ENCODE data around the gene RPRM. TPM values are rescaled to one million over a fixed set of nuclear protein-coding genes. Genes with fewer than 3 reads are reported as not detected.
"Not testable (repeated sequence)": the region's sequence is repeated elsewhere in the genome, so short reads cannot be mapped to it uniquely, and the experiment has no call there.

Gene RPRM
- total RNA-seq (2014; rRNA removed; shearing (Covaris generic)) = not detected in 2 replicates

DNA sequence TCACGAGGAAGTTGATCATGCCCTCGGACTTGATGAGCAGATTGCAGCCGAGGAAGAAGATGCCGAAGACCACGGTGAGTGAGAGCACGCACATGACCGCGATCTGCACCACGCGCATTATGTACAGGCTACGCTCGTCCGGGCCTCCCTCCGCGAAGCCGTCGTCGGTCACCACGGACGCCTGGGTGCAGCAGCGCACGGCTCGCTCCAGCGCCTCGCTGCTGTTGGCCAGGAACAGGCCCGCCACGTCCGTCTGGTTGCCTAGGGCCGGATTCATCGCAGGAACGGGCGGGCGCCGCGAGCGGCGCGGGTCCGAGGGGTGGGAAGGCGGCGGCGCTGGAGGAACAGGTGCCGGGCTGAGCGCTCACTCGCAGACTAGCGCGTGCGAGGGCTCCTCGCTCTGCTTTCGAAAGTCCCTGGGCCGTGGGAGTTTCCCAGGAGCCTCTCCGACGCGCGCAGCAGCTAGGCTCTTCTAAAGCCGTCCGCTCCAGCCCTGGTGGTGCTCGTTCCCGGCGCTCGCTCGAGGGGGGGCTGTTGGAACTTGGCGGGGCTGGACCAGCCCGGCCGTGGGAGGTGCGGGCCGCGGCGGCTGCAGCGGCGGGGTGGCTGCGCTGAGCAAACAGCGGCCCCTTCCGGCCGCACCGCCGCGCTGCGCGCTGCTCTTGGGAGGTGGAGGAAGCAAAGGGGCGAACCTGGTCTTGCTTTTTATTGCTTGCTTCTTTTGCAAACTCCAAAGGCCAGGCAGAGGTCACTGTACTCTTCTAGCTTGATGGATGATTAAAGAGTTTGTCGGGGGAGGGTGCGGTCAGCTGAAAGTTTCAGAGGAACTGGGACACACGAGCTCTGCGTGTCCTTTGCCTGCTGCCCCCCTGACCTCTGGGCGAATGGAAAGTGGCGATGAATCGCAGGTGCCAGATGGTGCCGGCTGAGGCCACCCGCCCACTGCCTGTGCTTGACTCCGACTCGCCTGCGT lies at the start of gene RPRM:
Gene RPRM, minus strand, starts transcription at position 474 of the 973 bp plus-strand sequence. Its CDS starts 197 bp downstream, at position 277.
- DNase-seq = peak; percentile 22 to 47
- H3K4me3 ChIP-seq = no peak within 1 kb of the TSS
- H3K9me3 ChIP-seq (replicated peaks) = no peaks in the 10 kb centered on the region

DNA sequence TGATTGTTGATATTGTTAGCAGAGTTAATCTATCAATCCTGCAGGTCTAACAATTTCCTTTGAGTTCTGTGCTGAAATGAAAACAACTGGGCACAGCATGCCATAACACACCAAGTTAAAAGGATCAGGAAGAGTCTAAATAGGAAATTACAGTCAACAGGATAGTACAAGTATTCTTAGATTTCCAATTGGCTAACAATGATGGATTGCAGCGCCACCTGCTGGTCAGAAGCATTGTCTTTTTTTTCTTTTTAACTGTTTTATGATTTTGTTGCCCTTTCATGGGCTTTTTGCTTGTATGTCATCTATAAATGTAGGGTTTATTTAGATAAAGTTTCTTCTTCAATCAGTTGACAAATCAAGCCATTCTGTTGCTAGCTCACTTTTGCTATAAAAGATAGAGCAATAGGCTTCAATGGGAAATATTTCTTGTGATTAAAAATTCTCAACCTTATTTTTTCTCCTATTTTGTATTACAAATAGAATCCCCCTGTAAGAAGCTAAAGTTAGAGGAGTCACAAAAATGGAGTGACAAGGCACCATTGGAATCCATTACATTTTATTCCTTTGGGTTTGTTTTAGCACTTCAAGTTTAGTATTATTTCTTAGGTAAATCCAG lies 40.8 kb upstream of the RPRM start:
- no peak overlapping the region for H3K4me3 ChIP-seq
- H3K4me1 ChIP-seq = no peaks in the 10 kb centered on the region
- H3K36me3 ChIP-seq = no peaks in the 10 kb centered on the region
- H3K27me3 ChIP-seq = no peaks in the 10 kb centered on the region
- H3K9me3 ChIP-seq (replicated peaks) = no peaks in the 10 kb centered on the region
- no peak overlapping the region for H3K27ac ChIP-seq
- DNase-seq = peak; percentile 30 to 77

More for the DNA sequence above, at the start of gene RPRM:
- no peaks in the 10 kb centered on the region for H3K4me1 ChIP-seq
- H3K36me3 ChIP-seq = no peaks in the 10 kb centered on the region
- H3K27ac ChIP-seq = no peak within 1 kb of the TSS
- no peaks in the 10 kb centered on the region for H3K27me3 ChIP-seq

DNA sequence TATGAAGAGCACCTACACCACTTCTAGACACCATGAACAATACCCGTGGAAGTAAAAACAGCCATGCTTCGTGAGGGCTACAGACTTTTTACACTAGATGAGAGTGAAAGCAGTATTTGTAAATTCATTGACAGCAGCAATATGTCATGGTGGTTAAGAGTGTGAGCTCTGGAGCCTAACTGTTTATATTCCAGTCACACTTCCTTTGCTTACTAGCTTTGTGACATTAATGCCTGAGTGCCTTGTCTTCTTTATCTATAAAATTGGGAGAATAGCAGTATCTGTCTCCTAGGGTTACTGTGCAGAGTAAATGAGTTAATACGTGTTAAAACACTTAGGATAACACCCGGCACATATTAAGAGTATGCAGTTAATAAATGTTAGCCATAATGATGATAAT lies 33.8 kb upstream of the RPRM start:
- no peak overlapping the region for H3K27ac ChIP-seq
- H3K9me3 ChIP-seq (replicated peaks) = no peaks in the 10 kb centered on the region
- no peaks in the 10 kb centered on the region for H3K36me3 ChIP-seq
- H3K4me1 ChIP-seq = no peaks in the 10 kb centered on the region
- H3K27me3 ChIP-seq = no peaks in the 10 kb centered on the region
- DNase-seq = no peak
- no peak overlapping the region for H3K4me3 ChIP-seq

DNA sequence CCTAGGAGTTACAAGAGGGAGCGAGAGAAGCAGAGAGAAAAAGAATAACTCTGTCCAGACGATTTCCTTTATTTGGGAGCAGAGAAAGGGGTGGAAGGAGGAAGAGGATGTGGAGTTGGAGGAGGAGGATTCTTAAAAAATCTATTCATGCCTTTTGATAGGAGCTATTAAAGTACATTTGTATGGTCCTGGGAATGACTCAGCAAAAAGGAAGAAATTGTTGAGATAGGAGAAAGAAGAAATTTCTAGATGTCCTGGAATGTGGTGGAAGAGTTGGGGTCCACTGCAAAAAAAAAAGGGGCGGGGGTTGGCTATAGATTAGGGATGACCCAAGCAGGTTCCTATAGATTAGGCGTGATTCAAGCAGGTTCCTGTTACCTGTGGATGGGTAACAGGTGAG lies 32.4 kb upstream of the RPRM start:
- no peak overlapping the region for H3K4me3 ChIP-seq
- H3K4me1 ChIP-seq = no peaks in the 10 kb centered on the region
- no peaks in the 10 kb centered on the region for H3K9me3 ChIP-seq (replicated peaks)
- no peak for DNase-seq
- H3K36me3 ChIP-seq = no peaks in the 10 kb centered on the region
- no peaks in the 10 kb centered on the region for H3K27me3 ChIP-seq
- no peak overlapping the region for H3K27ac ChIP-seq

DNA sequence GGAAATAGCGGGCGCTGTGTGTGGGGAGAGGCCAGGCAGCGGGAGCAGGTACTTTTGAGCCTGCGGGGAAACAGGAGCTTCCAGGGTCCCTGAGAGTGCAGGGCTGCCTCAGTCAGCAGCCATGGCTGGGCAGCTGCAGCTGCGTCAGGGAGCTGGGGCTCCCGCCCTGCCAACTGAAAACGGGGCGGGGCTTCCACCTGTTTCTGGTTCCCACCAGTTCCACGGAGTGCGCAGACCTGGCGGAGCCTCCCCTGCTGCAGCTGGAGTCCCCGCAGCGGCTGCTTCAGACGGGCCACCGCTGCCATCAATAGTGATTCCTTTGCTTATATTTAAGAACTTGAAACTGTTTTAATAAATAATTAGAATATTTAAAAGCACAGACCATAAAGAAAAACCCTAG lies 30.6 kb upstream of the RPRM start:
- Histone ChIP-seq H3K9me3 (replicated peaks) (no peaks in the 10 kb centered on the region), H3K4me3 (no peak overlapping the region), H3K36me3 (no peaks in the 10 kb centered on the region), H3K27ac (no peak overlapping the region), H3K27me3 (no peaks in the 10 kb centered on the region), H3K4me1 (no peaks in the 10 kb centered on the region)
- DNase-seq = peak; percentile 43 to 48

DNA sequence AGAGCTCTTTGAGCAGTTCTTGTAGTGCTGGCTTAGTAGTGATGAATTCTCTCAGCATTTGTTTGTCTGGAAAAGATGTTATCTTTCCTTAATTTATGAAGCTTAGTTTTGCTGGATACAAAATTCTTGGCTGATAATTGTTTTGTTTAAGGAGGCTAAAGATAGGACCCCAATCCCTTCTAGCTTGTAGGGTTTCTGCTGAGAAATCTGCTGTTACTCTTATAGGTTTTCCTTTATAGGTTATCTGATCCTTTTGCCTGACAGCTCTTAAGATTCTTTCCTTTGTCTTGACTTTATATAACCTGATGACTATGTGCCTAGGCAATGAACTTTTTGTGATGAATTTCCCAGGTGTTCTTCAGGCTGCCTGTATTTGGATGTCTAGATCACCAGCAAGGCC lies 27.9 kb upstream of the RPRM start:
- not testable (repeated sequence) for H3K4me3 ChIP-seq; H3K9me3 ChIP-seq (replicated peaks); H3K27me3 ChIP-seq; H3K4me1 ChIP-seq; DNase-seq; H3K27ac ChIP-seq; H3K36me3 ChIP-seq

DNA sequence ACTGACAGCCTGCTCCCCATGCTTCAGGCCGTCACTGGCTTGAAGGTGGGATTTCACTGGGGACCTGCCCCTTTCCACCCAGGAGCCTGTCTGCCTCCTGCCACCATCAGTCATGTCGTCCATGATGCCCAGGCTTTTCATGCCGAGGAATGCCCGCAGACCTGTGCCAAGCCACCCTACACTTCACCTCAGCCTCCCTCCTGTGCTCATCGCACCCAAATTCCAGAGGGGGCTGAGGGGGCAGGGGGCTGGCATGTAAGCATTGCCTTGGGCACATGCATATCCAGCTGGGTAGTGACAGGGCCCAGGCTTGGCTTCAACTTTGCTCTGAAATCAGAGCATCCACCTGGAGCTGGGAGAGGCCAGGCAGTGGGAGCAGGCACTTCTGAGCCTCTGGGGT lies 20.9 kb upstream of the RPRM start:
- Histone ChIP-seq H3K9me3 (replicated peaks) (no peaks in the 10 kb centered on the region), H3K4me1 (no peaks in the 10 kb centered on the region), H3K27ac (no peak overlapping the region), H3K36me3 (no peaks in the 10 kb centered on the region), H3K4me3 (no peak overlapping the region), H3K27me3 (no peaks in the 10 kb centered on the region)
- DNase-seq = no peak

DNA sequence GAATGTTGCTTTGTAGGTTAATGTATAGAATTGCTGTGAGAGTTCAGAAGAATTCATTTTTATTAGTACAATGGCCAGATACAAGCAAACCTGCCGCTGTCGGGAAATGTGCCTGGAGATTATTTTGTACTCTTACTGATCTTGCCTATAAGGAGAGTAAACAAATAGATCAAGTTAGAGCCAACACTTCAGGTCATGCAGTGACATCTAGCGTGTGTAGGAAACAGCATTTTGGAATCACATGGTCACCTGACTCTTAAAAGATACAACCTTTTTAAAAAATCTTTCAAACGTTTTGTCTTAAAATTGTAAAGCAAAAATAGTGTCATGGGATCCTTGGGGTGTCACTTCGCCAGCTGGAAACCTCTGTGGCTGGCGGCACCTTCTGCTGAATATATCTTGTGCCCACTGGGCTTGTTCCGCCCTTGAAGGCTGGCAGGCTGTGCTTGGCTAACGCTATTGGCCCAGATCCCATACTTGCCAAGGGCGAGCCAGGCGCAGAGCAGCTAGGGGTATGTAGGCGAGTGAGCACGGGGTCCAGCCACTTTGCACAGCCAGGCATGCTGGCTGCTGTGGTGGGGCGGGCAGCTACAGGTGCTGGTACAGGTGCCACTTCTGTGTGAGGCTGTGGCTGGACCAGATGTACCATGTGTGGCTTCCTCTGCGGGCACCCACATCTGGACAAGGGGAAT lies 19.5 kb upstream of the RPRM start:
- Histone ChIP-seq H3K4me1 (no peaks in the 10 kb centered on the region), H3K36me3 (no peaks in the 10 kb centered on the region), H3K9me3 (replicated peaks) (no peaks in the 10 kb centered on the region), H3K27me3 (no peaks in the 10 kb centered on the region), H3K4me3 (no peak overlapping the region), H3K27ac (no peak overlapping the region)
- DNase-seq = no peak

DNA sequence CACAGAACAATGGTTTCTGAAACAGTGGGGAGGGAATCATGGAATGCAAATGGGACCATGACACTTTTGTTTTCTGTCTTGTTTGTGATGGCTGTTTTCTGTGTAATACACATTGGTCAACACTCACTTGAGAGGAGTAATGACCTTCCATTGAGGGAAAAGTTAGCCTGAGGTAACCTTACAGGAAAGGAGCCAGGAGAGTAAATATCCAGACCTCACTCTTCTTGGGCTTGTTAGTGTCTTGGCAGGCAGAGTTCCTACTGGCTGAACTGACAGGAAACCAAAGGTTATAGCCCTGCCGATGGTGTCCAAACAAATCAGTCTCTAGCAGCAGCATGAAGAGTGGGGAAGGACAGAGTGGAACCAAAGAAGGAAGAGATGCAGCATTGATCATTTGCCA lies 17.2 kb upstream of the RPRM start:
- Histone ChIP-seq H3K27me3 (no peaks in the 10 kb centered on the region), H3K36me3 (no peaks in the 10 kb centered on the region), H3K27ac (no peak overlapping the region), H3K9me3 (replicated peaks) (no peaks in the 10 kb centered on the region), H3K4me3 (no peak overlapping the region), H3K4me1 (no peaks in the 10 kb centered on the region)
- DNase-seq = no peak

DNA sequence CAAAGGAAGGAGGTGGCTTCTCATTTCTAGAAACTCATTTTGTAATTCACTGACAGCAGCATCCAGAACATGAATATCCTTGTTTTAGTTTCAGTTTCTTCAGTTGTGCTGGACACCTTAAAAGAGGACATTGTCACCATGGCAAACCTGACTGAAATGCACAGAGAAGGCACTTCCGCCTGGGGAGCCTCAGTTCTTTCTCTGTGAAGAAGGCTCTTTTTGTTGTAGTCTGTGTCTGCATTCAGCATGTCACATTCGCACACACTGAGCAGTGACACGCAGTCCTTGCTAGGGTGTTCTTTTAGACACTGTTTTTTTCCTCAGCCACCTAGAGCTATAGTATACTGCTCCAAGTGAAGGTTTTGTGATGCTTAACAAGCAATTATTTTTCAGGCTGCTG lies 9.5 kb upstream of the RPRM start:
- no peaks in the 10 kb centered on the region for H3K9me3 ChIP-seq (replicated peaks)
- H3K4me3 ChIP-seq = no peak overlapping the region
- no peaks in the 10 kb centered on the region for H3K27me3 ChIP-seq
- H3K27ac ChIP-seq = no peak overlapping the region
- no peaks in the 10 kb centered on the region for H3K4me1 ChIP-seq
- DNase-seq = no peak
- no peaks in the 10 kb centered on the region for H3K36me3 ChIP-seq

DNA sequence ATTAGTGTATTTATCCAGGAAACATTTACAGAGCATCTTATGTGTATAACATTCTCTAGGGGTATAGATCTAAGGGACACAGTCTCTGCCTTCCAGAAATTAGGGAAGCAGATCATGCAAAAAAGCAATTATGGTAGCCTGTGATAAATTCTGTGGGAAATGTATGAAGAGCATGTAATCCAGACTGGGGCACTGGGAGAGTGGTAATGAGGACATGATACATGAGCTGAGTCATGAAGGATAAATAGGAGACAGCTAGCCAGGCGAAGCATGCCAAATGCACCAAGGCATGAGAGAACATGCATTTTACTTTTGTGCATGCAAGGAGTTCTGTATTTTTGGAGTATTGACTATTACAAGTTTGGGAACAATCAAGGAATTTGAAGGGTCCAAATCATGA lies 8.9 kb upstream of the RPRM start:
- no peaks in the 10 kb centered on the region for H3K4me1 ChIP-seq
- no peak overlapping the region for H3K4me3 ChIP-seq
- no peak for DNase-seq
- H3K27ac ChIP-seq = no peak overlapping the region
- no peaks in the 10 kb centered on the region for H3K9me3 ChIP-seq (replicated peaks)
- no peaks in the 10 kb centered on the region for H3K27me3 ChIP-seq
- H3K36me3 ChIP-seq = no peaks in the 10 kb centered on the region

DNA sequence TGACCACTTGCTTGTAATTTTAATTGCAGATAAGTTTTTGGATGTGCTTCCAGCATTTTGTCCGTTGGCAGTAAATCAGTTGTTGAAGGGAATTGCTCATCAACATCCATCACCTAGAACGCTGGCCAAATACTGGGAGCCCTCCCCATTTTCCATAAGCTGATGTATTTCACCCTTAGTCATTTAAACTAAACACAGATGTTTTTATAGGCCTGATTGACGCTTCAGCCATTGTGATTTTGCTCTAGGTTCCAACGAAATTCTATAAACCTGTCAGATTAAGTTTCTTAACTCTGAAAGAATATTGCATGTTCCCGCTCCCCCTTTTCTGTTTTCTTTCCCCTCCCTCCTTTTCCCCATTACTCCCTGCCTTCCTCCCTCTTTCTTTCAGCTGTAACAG lies 1.0 kb upstream of the RPRM start:
- no peak overlapping the region for H3K4me3 ChIP-seq
- no peaks in the 10 kb centered on the region for H3K36me3 ChIP-seq
- no peaks in the 10 kb centered on the region for H3K4me1 ChIP-seq
- no peak overlapping the region for H3K27ac ChIP-seq
- no peaks in the 10 kb centered on the region for H3K27me3 ChIP-seq
- DNase-seq = no peak
- no peaks in the 10 kb centered on the region for H3K9me3 ChIP-seq (replicated peaks)

DNA sequence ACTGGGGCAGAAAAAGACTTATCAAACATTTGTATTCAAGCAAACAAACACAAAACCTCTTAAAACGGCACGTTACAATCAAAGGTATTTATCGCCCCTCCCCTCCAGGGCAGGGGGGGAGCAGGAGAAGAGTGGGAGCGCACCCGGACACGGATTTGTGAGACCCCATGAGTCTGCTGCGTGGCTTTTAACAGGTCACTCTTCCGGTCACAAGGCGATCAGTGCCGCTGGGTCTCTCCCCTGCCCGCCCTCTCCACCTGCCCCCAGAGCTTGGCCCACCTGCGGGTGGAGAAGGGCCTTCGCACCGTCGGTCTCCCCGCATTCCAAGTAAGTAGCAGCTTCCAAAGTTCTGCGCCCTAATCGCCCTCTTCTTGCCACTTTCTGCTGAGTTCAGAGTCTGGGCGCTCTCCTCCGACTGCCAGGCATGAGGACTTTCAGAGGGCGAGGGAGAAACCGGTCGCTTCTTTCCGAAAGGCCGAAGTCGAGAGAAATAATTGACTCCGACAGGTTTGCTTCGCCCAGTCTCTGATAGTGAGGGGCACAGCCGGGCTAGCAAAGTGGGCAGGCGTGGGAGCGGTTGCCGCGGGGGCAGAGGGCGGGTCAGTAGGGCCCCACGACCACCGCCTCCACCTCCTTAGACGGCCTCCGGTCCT lies 800 bp downstream of the RPRM start:
- no peak for DNase-seq
- Histone ChIP-seq H3K27me3 (no peaks in the 10 kb centered on the region), H3K9me3 (replicated peaks) (no peaks in the 10 kb centered on the region), H3K36me3 (no peaks in the 10 kb centered on the region), H3K4me3 (no peak overlapping the region), H3K27ac (no peak overlapping the region), H3K4me1 (no peaks in the 10 kb centered on the region)

DNA sequence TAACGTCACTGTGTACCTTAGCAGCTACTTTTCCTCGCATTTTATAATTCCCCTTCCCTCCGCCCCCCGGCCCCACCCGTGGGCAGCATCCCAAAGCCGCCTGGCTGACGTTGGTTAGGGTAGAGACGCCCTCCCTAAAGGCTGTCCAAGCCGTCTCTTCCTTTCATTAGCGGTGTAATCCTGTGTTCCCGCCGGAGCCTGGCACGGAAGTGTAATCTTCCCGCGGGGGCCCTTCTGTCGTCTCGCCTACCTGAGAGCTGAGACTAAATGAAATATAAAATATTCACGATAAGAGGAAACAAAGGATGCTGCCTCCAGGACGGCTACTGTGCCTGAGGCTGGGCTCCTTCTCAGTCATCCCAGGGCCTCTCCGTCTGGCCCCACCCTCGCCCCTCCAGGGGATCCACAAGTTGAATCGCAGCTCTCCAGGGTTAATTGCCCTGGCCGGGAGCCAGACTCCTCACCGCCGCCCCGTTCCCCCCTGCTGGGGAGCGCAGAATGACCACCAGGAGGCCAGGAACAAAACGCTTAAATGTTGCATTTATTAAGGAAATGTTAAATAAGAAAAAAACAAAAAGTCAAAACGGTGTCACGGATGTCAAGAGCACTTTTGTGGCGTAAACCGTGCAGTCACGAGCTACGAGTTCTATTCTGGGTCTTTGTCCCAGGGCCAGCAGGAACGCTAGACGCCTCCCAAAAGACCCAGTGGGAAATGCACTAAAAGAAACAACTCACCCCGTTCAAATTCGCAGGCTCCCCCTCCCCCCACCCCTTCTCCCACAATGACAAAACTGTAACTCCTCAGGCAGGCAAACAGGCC lies 1.5 kb downstream of the RPRM start:
- Histone ChIP-seq H3K27me3 (no peaks in the 10 kb centered on the region), H3K9me3 (replicated peaks) (no peaks in the 10 kb centered on the region), H3K4me3 (no peak overlapping the region), H3K4me1 (no peaks in the 10 kb centered on the region), H3K36me3 (no peaks in the 10 kb centered on the region), H3K27ac (no peak overlapping the region)
- peak; percentile 13 to 32 for DNase-seq
